Body of pancreas (tissue), 4 donors: ENCODE data around the gene PPP1R12A. TPM values are rescaled to one million over a fixed set of nuclear protein-coding genes. Genes with fewer than 3 reads are reported as not detected.

Experiments used
- ATAC-seq: fragments of 150-250 bp; one replicate; pipeline ENCODE4 v1.9.1; 2016
- DNase-seq, 4 donors: peaks; one replicate each; pipeline ENCODE4 v3.0.0-alpha.2; 2019
- H3K27ac ChIP-seq, 4 donors: fragments of 200-600 bp; sonication (generic); 1 replicate in 3 of 4; 2 replicates in 1 of 4; pipeline versions ENCODE4 v1.5.1 to v1.6.1; 2016 to 2019; ENCODE audit warnings: mild to moderate bottlenecking in 1 of 4, mixed read lengths in 1 of 4, moderate library complexity in 1 of 4
- H3K27me3 ChIP-seq, 2 donors: fragments of 200-600 bp; sonication (generic); one replicate each; pipeline ENCODE4 v1.6.0; 2016; ENCODE audit warnings: mild to moderate bottlenecking in 1 of 2
- H3K36me3 ChIP-seq, 2 donors: fragments of 200-600 bp; sonication (generic); replicated peaks in 1 of 2; 2 replicates each; pipeline ENCODE4 v1.5.1; 2016; ENCODE audit warnings: low read depth in 2 of 2; ENCODE audit not compliant: insufficient read depth in 1 of 2
- H3K4me1 ChIP-seq: fragments of 200-600 bp; sonication (generic); one replicate; pipeline ENCODE4 v1.6.0; 2016
- H3K4me3 ChIP-seq, 2 donors: fragments of 200-600 bp; sonication (generic); 1 replicate in 1 of 2; 2 replicates in 1 of 2; pipeline ENCODE4 v1.5.1; 2016 to 2019
- H3K9me3 ChIP-seq, 3 donors: fragments of 200-600 bp; sonication (generic); 1 replicate in 2 of 3; 2 replicates in 1 of 3; pipeline ENCODE4 v1.5.1; 2016
- CTCF ChIP-seq, 7 experiments: fragments of 450-650 bp in 4 of 7; fragments of 200-600 bp in 3 of 7; sonication (generic) in 3 of 7; IDR thresholded peaks; one replicate each; pipeline ENCODE4 v1.5.1; 2016 to 2019; ENCODE audit warnings: antibody characterized with exemption in 7 of 7
- POLR2A ChIP-seq, 3 donors: fragments of 450-650 bp; IDR thresholded peaks; one replicate each; pipeline ENCODE4 v1.6.1; 2016; ENCODE audit warnings: antibody characterized with exemption in 3 of 3, mild to moderate bottlenecking in 2 of 3
- WGBS, 2 donors: methylation state at CpG; one replicate each; pipeline ENCODE4 v1.1.5; 2017; 5-methylcytosine and 5-hydroxymethylcytosine counted together
- intact Hi-C: fragments of 100-400 bp; cut with DNase I; formaldehyde crosslinking; loops from one replicate; pipeline ENCODE4 v1.15.1; 2023
- total RNA-seq, 2 donors: library from RNA; depleted of rRNA; stranded (reverse); fragments of >200 nt; gene quantifications; one replicate each; pipeline ENCODE4 v1.1.0, GENCODE V29; 2016

PPP1R12A gene
- total RNA-seq, 2 donors from 2014 or later = 45.4 to 65.6 TPM

- TF ChIP-seq CTCF (IDR thresholded peaks at IDR 0.05) (no peak), POLR2A (IDR thresholded peaks at IDR 0.05) (no peak)
- Histone ChIP-seq H3K4me3 (no peak overlapping the region), H3K9me3 (no peaks in the 10 kb centered on the region), H3K36me3 (no peaks in the 10 kb centered on the region), H3K27ac (no peak overlapping the region), H3K4me1 (no peaks in the 10 kb centered on the region), H3K27me3 (no peaks in the 10 kb centered on the region)
- no peak for ATAC-seq
- 60 to 64% methylated on average over 1 of the region's 1 CpG for WGBS, 2 donors
- no peak for DNase-seq
- intact Hi-C loops = no loop called here
These were observed 26.5 kb upstream of the PPP1R12A start for GRCh38 chr12:79961411-79961810.

- H3K4me3 ChIP-seq = no peak overlapping the region
- no peaks in the 10 kb centered on the region for H3K9me3 ChIP-seq
- no peaks in the 10 kb centered on the region for H3K4me1 ChIP-seq
- H3K36me3 ChIP-seq = no peaks in the 10 kb centered on the region
- intact Hi-C loops = no loop called here
- no peak for TF ChIP-seq POLR2A (IDR thresholded peaks at IDR 0.05)
- no peak for TF ChIP-seq CTCF (IDR thresholded peaks at IDR 0.05)
- no peak overlapping the region for H3K27ac ChIP-seq
- no peaks in the 10 kb centered on the region for H3K27me3 ChIP-seq
- ATAC-seq (no peak), DNase-seq (no peak)
- WGBS, 2 donors = 45 to 46% methylated on average over 4 of the region's 4 CpGs
These were observed 24.6 kb upstream of the PPP1R12A start for GRCh38 chr12:79959484-79959883.

- intact Hi-C loops = no loop called here
- Histone ChIP-seq H3K36me3 (no peaks in the 10 kb centered on the region), H3K4me3 (no peak overlapping the region), H3K27me3 (no peaks in the 10 kb centered on the region), H3K4me1 (no peaks in the 10 kb centered on the region), H3K27ac (no peak overlapping the region), H3K9me3 (no peaks in the 10 kb centered on the region)
- no peak for TF ChIP-seq CTCF (IDR thresholded peaks at IDR 0.05)
- no peak for TF ChIP-seq POLR2A (IDR thresholded peaks at IDR 0.05)
- 87 to 94% methylated on average over 4 of the region's 4 CpGs for WGBS, 2 donors
- no peak for ATAC-seq
- no peak for DNase-seq
These were observed 22.0 kb upstream of the PPP1R12A start for GRCh38 chr12:79956896-79957295.

- intact Hi-C loops = no loop called here
- 70 to 71% methylated on average over 2 to 3 of the region's 3 CpGs for WGBS, 2 donors
- TF ChIP-seq CTCF (IDR thresholded peaks at IDR 0.05) (no peak), POLR2A (IDR thresholded peaks at IDR 0.05) (no peak)
These were observed 20.7 kb upstream of the PPP1R12A start for GRCh38 chr12:79955561-79955960.

GRCh38 chr12:79954037-79954610 is 19.2 kb upstream of the PPP1R12A start:
- no peaks in the 10 kb centered on the region for H3K27me3 ChIP-seq
- no peaks in the 10 kb centered on the region for H3K9me3 ChIP-seq
- H3K27ac ChIP-seq = no peak overlapping the region
- no peak overlapping the region for H3K4me3 ChIP-seq
- H3K36me3 ChIP-seq = no peaks in the 10 kb centered on the region
- DNase-seq = no peak
- intact Hi-C loops = no loop called here
- 43 to 48% methylated on average over 2 of the region's 2 CpGs for WGBS, 2 donors
- TF ChIP-seq CTCF (IDR thresholded peaks at IDR 0.05) (no peak), POLR2A (IDR thresholded peaks at IDR 0.05) (no peak)
- no peaks in the 10 kb centered on the region for H3K4me1 ChIP-seq
- no peak for ATAC-seq

More at GRCh38 chr12:79955561-79955960, 20.7 kb upstream of the PPP1R12A start:
- H3K4me1 ChIP-seq = no peaks in the 10 kb centered on the region
- H3K36me3 ChIP-seq = no peaks in the 10 kb centered on the region
- no peak overlapping the region for H3K4me3 ChIP-seq
- no peaks in the 10 kb centered on the region for H3K27me3 ChIP-seq
- no peak overlapping the region for H3K27ac ChIP-seq
- no peaks in the 10 kb centered on the region for H3K9me3 ChIP-seq
- DNase-seq = no peak
- ATAC-seq = no peak
